ENCODE data around the gene WDFY2. TPM values are rescaled to one million over a fixed set of nuclear protein-coding genes. Genes with fewer than 3 reads are reported as not detected.

The WDFY2 gene
- total and polyA plus RNA-seq, 2 of the 8 experiments (the other 6 are each of a cell fraction or from before 2014, with no cell fraction given): 13.9 to 29.0 TPM

DNA sequence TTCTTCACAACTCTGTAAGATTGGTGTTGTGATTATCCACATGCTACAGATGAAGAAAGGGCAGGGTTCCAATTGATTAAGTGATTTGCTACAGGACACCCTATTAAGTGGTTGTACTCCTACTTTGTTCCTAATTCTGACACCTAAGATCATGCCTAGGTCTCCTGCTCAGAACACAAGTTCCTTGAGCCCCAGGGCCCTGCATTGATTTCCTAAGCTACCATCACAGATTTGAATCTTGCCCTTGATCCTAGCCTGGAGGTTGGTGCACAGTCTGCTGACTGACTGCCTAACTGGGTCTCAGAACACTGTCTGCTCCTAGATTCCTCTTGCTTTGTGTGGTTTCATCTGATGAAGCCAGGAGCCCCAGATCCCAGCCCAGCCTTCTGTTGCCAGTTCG is 19.6 kb upstream of the WDFY2 start:
- H3K56ac ChIP-seq (replicated peaks; ENCODE audit: insufficient read length, low read depth, low read length): no peak overlapping the region
- H2BK120ac ChIP-seq (replicated peaks; ENCODE audit: low read depth, low read length): no peak overlapping the region
- H2BK5ac ChIP-seq (ENCODE audit: low read depth, low read length): no peak overlapping the region
- H3K36me3 ChIP-seq (ENCODE audit: control insufficient read depth in 2 of 4, insufficient read depth in 4 of 4, low read length in 3 of 4): no peaks in the 10 kb centered on the region
- no peak overlapping the region for H2BK15ac ChIP-seq (ENCODE audit: low read length)
- H3K4me3 ChIP-seq (ENCODE audit: extremely low read depth in 1 of 4, insufficient read depth in 2 of 4, low read depth in 3 of 4, low read length in 4 of 4): no peak overlapping the region
- peaks cover 5 to 13% of the 10 kb centered on the region in 2 experiments; a peak in 3 of 4 replicates for H3K9me3 ChIP-seq (ENCODE audit: insufficient read depth in 2 of 2, low read depth in 1 of 2, low read length in 1 of 2)
- TF ChIP-seq KDM5A (IDR thresholded peaks at IDR 0.05; ENCODE audit: low read length): no peak
- no peak for TF ChIP-seq KDM1A (IDR thresholded peaks at IDR 0.05; ENCODE audit: borderline replicate concordance, low read length)
- no peak for TF ChIP-seq BCL11A (IDR thresholded peaks at IDR 0.05; ENCODE audit: low read depth in 2 of 2, low read length in 2 of 2)
- no peak for TF ChIP-seq CREB1 (IDR thresholded peaks at IDR 0.05)
- no peak overlapping the region for H3K4me2 ChIP-seq (ENCODE audit: insufficient read depth in 1 of 2, low read depth in 2 of 2, low read length in 2 of 2)
- FAIRE-seq (no peak), DNase-seq (ENCODE audit: low read depth in 1 of 2, low spot score in 2 of 2) (no peak)
- ChIA-PET CTCF (ENCODE audit: partially characterized antibody) (interaction anchor here (1.0 to 1.1 kb wide), 2 partner anchors 8 to 119 kb away, joined by 3 read pairs; no protein-coding TSS in a partner anchor), POLR2A (ENCODE audit: partially characterized antibody) (interaction anchor here (1.0 kb wide), 1 partner anchor 124 kb away, joined by 3 read pairs; no protein-coding TSS in a partner anchor)
- no peak overlapping the region for H2BK12ac ChIP-seq (ENCODE audit: low read depth, low read length)
- H2BK20ac ChIP-seq (ENCODE audit: low read length): no peak overlapping the region
- H3K4me1 ChIP-seq (replicated peaks in 1 of 4; ENCODE audit: control insufficient read depth in 3 of 4, insufficient read depth in 4 of 4, low read length in 3 of 4): no peaks in the 10 kb centered on the region
- H3K14ac ChIP-seq (ENCODE audit: insufficient read length): no peak overlapping the region
- H3K4ac ChIP-seq (replicated peaks; ENCODE audit: insufficient read length, low read depth, low read length): no peak overlapping the region
- H4K91ac ChIP-seq (replicated peaks; ENCODE audit: insufficient read length, low read length): no peak overlapping the region
- H4K20me1 ChIP-seq (replicated peaks in 1 of 2; ENCODE audit: control insufficient read depth in 1 of 2, insufficient read depth in 2 of 2, low read length in 2 of 2): no peaks in the 10 kb centered on the region
- H2AFZ ChIP-seq (ENCODE audit: low read length): no peak overlapping the region
- no peak overlapping the region for H4K5ac ChIP-seq (ENCODE audit: insufficient read length, low read depth, low read length)
- H3K27me3 ChIP-seq (replicated peaks in 1 of 4; ENCODE audit: control insufficient read depth in 3 of 4, extremely low read depth in 1 of 4, insufficient read depth in 3 of 4, low read length in 3 of 4): no peaks in the 10 kb centered on the region
- H4K8ac ChIP-seq (ENCODE audit: extremely low read depth, insufficient read depth, low read length): no peak overlapping the region
- no peaks in the 10 kb centered on the region for H3K79me1 ChIP-seq (ENCODE audit: low read depth, low read length)
- no peaks in the 10 kb centered on the region for H3K79me2 ChIP-seq (ENCODE audit: control insufficient read depth in 1 of 2, insufficient read depth in 2 of 2, low read length in 2 of 2)
- no peak overlapping the region for H3K23ac ChIP-seq (ENCODE audit: insufficient read length)
- H3K27ac ChIP-seq (ENCODE audit: low read depth, low read length): no peak overlapping the region
- H2AK5ac ChIP-seq (ENCODE audit: low read depth, low read length): no peak overlapping the region
- H3K23me2 ChIP-seq (ENCODE audit: low read depth, low read length): no peaks in the 10 kb centered on the region
- 100% methylated on average over 1 of the region's 1 CpG; no CpG with 5 or more reads in 1 of the 2 experiments for WGBS, 2 experiments (ENCODE audit: extremely low coverage in 1 of 2, insufficient coverage in 1 of 2, insufficient read length in 1 of 2, insufficient replicate concordance in 2 of 2, low coverage in 1 of 2, low lambda C conversion rate in 2 of 2, missing lambda C conversion rate in 1 of 2)
- no peak overlapping the region for H3K9ac ChIP-seq (replicated peaks in 1 of 4; ENCODE audit: extremely low read depth in 1 of 4, low read depth in 3 of 4, low read length in 3 of 4)
- no peak overlapping the region for H3K18ac ChIP-seq (ENCODE audit: extremely low read depth, low read length)

Measured in H1 (cell line).